Endodermal cell (in vitro differentiated cells): ENCODE results near the gene DRD3. TPM values are rescaled to one million over a fixed set of nuclear protein-coding genes. Genes with fewer than 3 reads are reported as not detected.

Experiments used
- DNase-seq: peaks from one replicate; pipeline ENCODE4 v3.0.0-alpha.2; 2017
- H3K27ac ChIP-seq: 2 replicates; pipeline ENCODE4 v1.5.1; 2013; ENCODE audit warnings: mild to moderate bottlenecking, low read depth, low read length, moderate library complexity
- H3K27me3 ChIP-seq: 2 replicates; pipeline ENCODE4 v1.6.1; 2013; ENCODE audit warnings: mild to moderate bottlenecking, low read length, moderate library complexity; ENCODE audit not compliant: insufficient read depth, control insufficient read depth, poor library complexity, severe bottlenecking
- H3K36me3 ChIP-seq: 2 replicates; pipeline ENCODE4 v1.7.0; 2013; ENCODE audit warnings: mild to moderate bottlenecking, low read length, moderate library complexity; ENCODE audit not compliant: control insufficient read depth, insufficient read depth
- H3K4me1 ChIP-seq: one replicate; pipeline ENCODE4 v1.7.0; 2013; ENCODE audit warnings: low read length; ENCODE audit not compliant: control insufficient read depth, insufficient read depth
- H3K4me3 ChIP-seq: 2 replicates; pipeline ENCODE4 v1.5.1; 2013; ENCODE audit warnings: mild to moderate bottlenecking, low read length, moderate library complexity
- H3K9ac ChIP-seq: 2 replicates; pipeline ENCODE4 v1.6.1; 2013; ENCODE audit warnings: mild to moderate bottlenecking, low read length, moderate library complexity; ENCODE audit not compliant: poor library complexity, severe bottlenecking; ENCODE audit errors: extremely low read depth
- H3K9me3 ChIP-seq: 2 replicates; pipeline ENCODE4 v1.6.1; 2013; ENCODE audit warnings: mild to moderate bottlenecking, low read length, moderate library complexity; ENCODE audit not compliant: control insufficient read depth
- H3K27ac Mint-ChIP-seq: 2 replicates; pipeline ENCODE4 v1.8.0; 2020; ENCODE audit warnings: mixed read lengths
- H3K27me3 Mint-ChIP-seq: 2 replicates; pipeline ENCODE4 v1.8.0; 2021; ENCODE audit warnings: mild to moderate bottlenecking, mixed read lengths; ENCODE audit not compliant: insufficient read depth
- H3K36me3 Mint-ChIP-seq: 2 replicates; pipeline ENCODE4 v1.8.0; 2020; ENCODE audit warnings: low read depth, mixed read lengths
- H3K4me1 Mint-ChIP-seq: 2 replicates; pipeline ENCODE4 v1.8.0; 2020; ENCODE audit warnings: mixed read lengths
- H3K4me3 Mint-ChIP-seq: 2 replicates; pipeline ENCODE4 v1.8.0; 2020; ENCODE audit warnings: mild to moderate bottlenecking, moderate library complexity, mixed read lengths
- H3K9me3 Mint-ChIP-seq: 2 replicates; pipeline ENCODE4 v1.8.0; 2020; ENCODE audit warnings: mild to moderate bottlenecking, mixed read lengths
- WGBS, 2 experiments: methylation state at CpG; one replicate each; pipeline versions ENCODE4 v1.1.5 to v1.1.7; 2013; ENCODE audit warnings: missing lambda C conversion rate in 2 of 2, mixed read lengths in 1 of 2; ENCODE audit not compliant: insufficient coverage in 1 of 2, insufficient read length in 1 of 2; 5-methylcytosine and 5-hydroxymethylcytosine counted together
- total RNA-seq, 2 donors: library from RNA; stranded (reverse); fragmentation: NEBNext Ultra II Directional in 1 of 2; extraction: Animal tissue kit (Norgen Biotek cat#: 25700) in 1 of 2; gene quantifications; 2 replicates in 1 of 2; 3 replicates in 1 of 2; pipeline ENCODE4 v1.2.1, GENCODE V29; 2021
- TF ChIP-seq, protein P1 (sequence below): fragments of 200-600 bp; sonication (generic); conservative IDR thresholded peaks from 2 replicates; pipeline ENCODE4 v1.5.0; 2021; ENCODE audit warnings: antibody characterized with exemption, mild to moderate bottlenecking

DRD3 gene
- total RNA-seq, 2 donors from 2014 or later, result not detected

DNA sequence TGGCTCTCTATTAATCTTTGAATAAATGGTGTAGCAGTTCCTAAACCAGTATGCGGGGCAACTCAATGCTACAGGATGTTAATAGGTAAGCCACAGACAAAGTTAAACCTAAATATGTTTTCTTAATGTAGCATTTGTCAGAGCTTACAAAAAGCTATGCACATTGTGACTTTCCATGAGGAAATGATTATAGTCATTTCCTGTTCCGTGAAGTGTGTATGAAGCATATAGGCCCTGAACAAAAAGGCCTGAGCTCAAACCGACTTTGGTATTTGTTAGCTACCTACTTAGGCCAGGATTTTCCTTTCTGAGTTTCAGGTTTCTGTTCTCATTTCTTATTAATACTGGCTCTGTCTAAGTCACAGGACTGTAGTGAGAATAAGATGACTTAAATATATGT lies 44.3 kb upstream of the DRD3 start:
- Mint-ChIP-seq H3K4me1 (peaks cover 6% of the 10 kb centered on the region), H3K9me3 (peaks cover 18% of the 10 kb centered on the region), H3K27me3 (no peaks in the 10 kb centered on the region), H3K27ac (no peak overlapping the region), H3K4me3 (no peak overlapping the region), H3K36me3 (no peaks in the 10 kb centered on the region)
- 94 to 95% methylated on average over 2 to 3 of the region's 3 CpGs for WGBS, 2 experiments
- no peak overlapping the region for H3K9ac ChIP-seq
- H3K4me1 ChIP-seq, result peaks cover 4% of the 10 kb centered on the region
- H3K27ac ChIP-seq, result no peak overlapping the region
- no peaks in the 10 kb centered on the region for H3K27me3 ChIP-seq
- TF ChIP-seq, protein P1, sequence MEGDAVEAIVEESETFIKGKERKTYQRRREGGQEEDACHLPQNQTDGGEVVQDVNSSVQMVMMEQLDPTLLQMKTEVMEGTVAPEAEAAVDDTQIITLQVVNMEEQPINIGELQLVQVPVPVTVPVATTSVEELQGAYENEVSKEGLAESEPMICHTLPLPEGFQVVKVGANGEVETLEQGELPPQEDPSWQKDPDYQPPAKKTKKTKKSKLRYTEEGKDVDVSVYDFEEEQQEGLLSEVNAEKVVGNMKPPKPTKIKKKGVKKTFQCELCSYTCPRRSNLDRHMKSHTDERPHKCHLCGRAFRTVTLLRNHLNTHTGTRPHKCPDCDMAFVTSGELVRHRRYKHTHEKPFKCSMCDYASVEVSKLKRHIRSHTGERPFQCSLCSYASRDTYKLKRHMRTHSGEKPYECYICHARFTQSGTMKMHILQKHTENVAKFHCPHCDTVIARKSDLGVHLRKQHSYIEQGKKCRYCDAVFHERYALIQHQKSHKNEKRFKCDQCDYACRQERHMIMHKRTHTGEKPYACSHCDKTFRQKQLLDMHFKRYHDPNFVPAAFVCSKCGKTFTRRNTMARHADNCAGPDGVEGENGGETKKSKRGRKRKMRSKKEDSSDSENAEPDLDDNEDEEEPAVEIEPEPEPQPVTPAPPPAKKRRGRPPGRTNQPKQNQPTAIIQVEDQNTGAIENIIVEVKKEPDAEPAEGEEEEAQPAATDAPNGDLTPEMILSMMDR, result no peak
- H3K9me3 ChIP-seq, result peaks cover 10% of the 10 kb centered on the region
- DNase-seq, result no peak
- no peak overlapping the region for H3K4me3 ChIP-seq
- H3K36me3 ChIP-seq, result no peaks in the 10 kb centered on the region

DNA sequence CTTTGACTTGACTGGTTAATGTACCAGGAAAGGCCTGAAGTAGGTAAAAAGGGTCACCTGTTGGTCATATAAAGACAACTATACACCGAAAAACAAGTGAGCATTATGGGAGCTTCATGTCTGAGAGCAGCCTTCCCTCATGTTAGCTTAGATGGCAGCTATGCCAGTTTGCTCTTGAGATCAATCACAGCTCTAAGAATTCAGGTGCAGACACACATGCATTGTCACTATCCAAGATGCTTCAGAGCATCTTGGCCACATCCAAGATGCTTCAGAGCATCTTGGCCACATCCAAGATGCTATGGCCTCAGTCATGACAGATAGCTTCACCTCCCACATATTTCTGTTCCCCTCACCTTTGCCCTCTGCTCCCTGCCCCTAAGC lies 43.0 kb upstream of the DRD3 start:
- Mint-ChIP-seq H3K27ac (no peak overlapping the region), H3K4me1 (peaks cover 8% of the 10 kb centered on the region), H3K27me3 (no peaks in the 10 kb centered on the region), H3K4me3 (no peak overlapping the region), H3K36me3 (no peaks in the 10 kb centered on the region), H3K9me3 (peaks cover 18% of the 10 kb centered on the region)
- no peaks in the 10 kb centered on the region for H3K36me3 ChIP-seq
- 91 to 100% methylated on average over 1 of the region's 1 CpG for WGBS, 2 experiments
- no peak overlapping the region for H3K27ac ChIP-seq
- H3K27me3 ChIP-seq, result no peaks in the 10 kb centered on the region
- peaks cover 7% of the 10 kb centered on the region for H3K4me1 ChIP-seq
- DNase-seq, result no peak
- no peak overlapping the region for H3K4me3 ChIP-seq
- H3K9ac ChIP-seq, result no peak overlapping the region
- peaks cover 10% of the 10 kb centered on the region for H3K9me3 ChIP-seq
- TF ChIP-seq, protein P1, result no peak

DNA sequence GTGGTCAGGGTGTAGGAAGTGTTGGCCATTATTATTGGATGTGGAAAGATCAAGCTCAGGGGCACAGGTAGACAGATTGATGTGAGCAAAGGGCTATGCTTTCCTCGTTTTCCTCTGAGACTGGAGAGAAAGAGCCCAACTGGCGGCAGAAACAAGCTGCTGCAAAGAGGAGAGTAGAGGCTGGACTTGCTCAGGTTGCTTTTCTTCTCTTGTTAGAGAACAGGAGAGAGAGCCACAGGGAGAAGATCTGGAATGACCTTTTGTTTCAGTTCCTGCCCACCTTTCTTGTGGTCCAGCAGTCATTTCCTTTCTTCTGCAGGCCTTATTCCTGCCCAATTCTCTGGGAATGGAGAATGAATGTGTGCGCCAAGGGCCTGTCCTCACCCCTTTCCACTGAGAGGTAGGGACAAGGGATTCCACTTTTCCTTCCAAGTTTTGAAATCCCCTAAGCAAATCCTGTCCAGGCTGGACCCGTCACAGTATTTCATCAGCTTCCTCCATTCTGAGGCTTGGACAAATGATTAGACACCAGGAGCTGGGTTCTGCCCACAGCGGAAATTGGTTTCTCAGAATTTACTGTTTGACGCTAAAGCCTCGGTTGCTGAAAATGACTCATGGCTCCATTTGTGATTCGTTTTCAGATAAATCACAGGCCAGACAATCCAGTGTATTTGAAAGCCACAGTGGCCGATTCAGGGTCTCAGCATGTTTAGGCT lies 42.5 kb upstream of the DRD3 start:
- TF ChIP-seq, protein P1, result no peak
- H3K4me3 Mint-ChIP-seq, result no peak overlapping the region

More for the DNA sequence above, 42.5 kb upstream of the DRD3 start:
- Histone ChIP-seq H3K27ac (no peak overlapping the region), H3K4me3 (no peak overlapping the region), H3K27me3 (no peaks in the 10 kb centered on the region), H3K36me3 (no peaks in the 10 kb centered on the region), H3K4me1 (peaks cover 7% of the 10 kb centered on the region), H3K9me3 (peaks cover 10% of the 10 kb centered on the region), H3K9ac (no peak overlapping the region)
- Mint-ChIP-seq H3K27me3 (no peaks in the 10 kb centered on the region), H3K4me1 (peaks cover 8% of the 10 kb centered on the region), H3K9me3 (peaks cover 18% of the 10 kb centered on the region), H3K27ac (no peak overlapping the region), H3K36me3 (no peaks in the 10 kb centered on the region)
- DNase-seq, result no peak
- 83 to 94% methylated on average over 8 to 9 of the region's 9 CpGs for WGBS, 2 experiments
